GM23248 (cell line): Measurements from ENCODE around the gene HNRNPH1.

Experiments
- EZH2 ChIP-seq: fragments of 200-600 bp; sonication (generic); IDR thresholded peaks from 2 replicates; pipeline ENCODE4 v1.6.1; 2018; ENCODE audit warnings: antibody characterized with exemption, mild to moderate bottlenecking; ENCODE audit not compliant: insufficient read depth, poor library complexity, severe bottlenecking
- EZH2phosphoT487 ChIP-seq: fragments of 200-600 bp; sonication (generic); IDR thresholded peaks from 2 replicates; pipeline ENCODE4 v1.6.1; 2018; ENCODE audit warnings: antibody characterized with exemption, moderate library complexity, mild to moderate bottlenecking, low read depth; ENCODE audit not compliant: insufficient read depth

GRCh38 chr5:179620293-179620692 is 3.2 kb downstream of the HNRNPH1 start:
- TF ChIP-seq EZH2phosphoT487 = no peak
- TF ChIP-seq EZH2 = no peak
